Nephron (organoid): ENCODE results near the gene PPM1H.

ENCODE experiments used
- H3K27ac Mint-ChIP-seq, 3 experiments: 2 replicates each; pipeline ENCODE4 v1.8.0; 2020; ENCODE audit warnings: mixed read lengths in 3 of 3, mild to moderate bottlenecking in 2 of 3, moderate library complexity in 1 of 3
- H3K27me3 Mint-ChIP-seq: 2 replicates; pipeline ENCODE4 v1.8.0; 2021; ENCODE audit warnings: low read depth, mild to moderate bottlenecking, moderate library complexity, mixed read lengths
- H3K36me3 Mint-ChIP-seq: 2 replicates; pipeline ENCODE4 v1.8.0; 2020; ENCODE audit warnings: low read depth, mixed read lengths
- H3K4me1 Mint-ChIP-seq: 2 replicates; pipeline ENCODE4 v1.8.0; 2020; ENCODE audit warnings: mixed read lengths
- H3K4me3 Mint-ChIP-seq, 3 experiments: 2 replicates each; pipeline ENCODE4 v1.8.0; 2020; ENCODE audit warnings: mild to moderate bottlenecking in 3 of 3, mixed read lengths in 3 of 3, moderate library complexity in 2 of 3
- H3K9me3 Mint-ChIP-seq: 2 replicates; pipeline ENCODE4 v1.8.0; 2020; ENCODE audit warnings: mixed read lengths
- CTCF ChIP-seq, 3 experiments: fragments of 200-600 bp; sonication (generic); IDR thresholded peaks; one replicate each; pipeline ENCODE4 v1.5.0; 2021; ENCODE audit warnings: antibody characterized with exemption in 3 of 3; ENCODE audit not compliant: unreplicated experiment in 3 of 3

The PPM1H gene

DNA sequence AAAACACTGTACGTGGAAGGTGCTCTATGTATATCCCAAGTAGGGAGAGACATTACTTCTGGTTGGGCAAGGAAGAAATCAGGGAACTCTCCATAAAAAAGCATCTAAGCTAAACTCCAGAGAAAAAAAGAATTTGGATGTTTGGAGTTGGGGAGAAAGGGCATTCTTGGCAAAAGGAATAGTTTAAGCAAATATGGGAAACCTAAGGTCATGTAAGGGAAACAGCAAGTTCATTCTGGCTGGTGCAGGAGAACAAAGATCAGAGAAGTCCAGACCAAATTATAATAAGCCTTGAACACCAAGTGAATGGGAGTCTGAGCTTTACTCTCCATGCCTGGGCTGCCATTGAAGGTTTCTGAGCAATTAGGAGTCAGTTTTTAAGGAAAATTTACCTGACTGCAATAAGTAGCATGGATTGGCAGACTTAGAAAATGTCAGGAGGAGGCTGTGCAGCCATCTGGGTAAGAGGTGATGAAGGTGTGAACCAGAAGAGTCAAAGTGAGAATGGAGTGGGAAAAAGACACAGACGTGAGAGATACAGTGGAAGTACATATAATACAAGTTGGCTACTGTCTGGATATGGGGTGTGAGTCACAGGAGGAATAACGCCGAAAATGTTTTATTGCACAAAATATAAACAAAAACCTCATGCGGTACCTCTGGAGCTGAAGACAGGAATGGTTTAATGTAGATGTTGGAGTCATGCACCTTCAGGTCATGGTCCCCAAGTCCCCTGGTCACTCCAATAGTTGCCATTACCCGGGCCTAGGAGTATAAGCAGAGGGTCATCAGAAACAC, 245.7 kb downstream of the PPM1H start:
- Mint-ChIP-seq H3K36me3 (peaks cover 33% of the 10 kb centered on the region), H3K27ac (no peak overlapping the region), H3K4me1 (peaks cover 40% of the 10 kb centered on the region), H3K4me3 (no peak overlapping the region), H3K27me3 (peaks cover 5% of the 10 kb centered on the region), H3K9me3 (no peaks in the 10 kb centered on the region)
- TF ChIP-seq CTCF (IDR thresholded peaks at IDR 0.05; ENCODE audit: unreplicated experiment in 3 of 3): no peak

DNA sequence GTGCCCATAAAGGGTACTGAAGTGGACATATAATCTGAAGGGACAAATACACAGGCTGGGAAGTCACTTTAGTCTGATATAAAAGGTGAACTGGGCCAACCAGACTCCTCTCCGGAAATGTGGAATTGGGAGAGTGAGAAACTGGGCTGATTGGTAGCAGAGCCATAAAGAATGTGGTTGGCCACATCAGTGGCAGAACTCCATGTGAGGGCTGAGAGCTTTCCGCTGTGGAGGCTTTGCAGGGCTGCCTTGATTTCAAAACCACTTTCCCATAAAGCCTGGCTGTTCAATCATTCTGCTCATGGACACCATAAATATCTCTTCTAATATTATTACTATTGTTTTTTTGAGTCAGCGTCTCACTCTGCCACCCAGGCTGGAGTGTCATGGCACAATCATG, 248.0 kb downstream of the PPM1H start:
- H3K9me3 Mint-ChIP-seq: no peaks in the 10 kb centered on the region
- peaks cover 5% of the 10 kb centered on the region for H3K27me3 Mint-ChIP-seq
- TF ChIP-seq CTCF (IDR thresholded peaks at IDR 0.05; ENCODE audit: unreplicated experiment in 3 of 3): no peak
- peaks cover 22% of the 10 kb centered on the region for H3K36me3 Mint-ChIP-seq
- peaks cover 33% of the 10 kb centered on the region for H3K4me1 Mint-ChIP-seq
- H3K27ac Mint-ChIP-seq: peak overlapping the region in 1 of 3 experiments; percentile 75
- H3K4me3 Mint-ChIP-seq: no peak overlapping the region

- peak overlapping the region; percentile 76 to 99 (median 98) for H3K27ac Mint-ChIP-seq
- no peaks in the 10 kb centered on the region for H3K9me3 Mint-ChIP-seq
- H3K4me1 Mint-ChIP-seq: peaks cover 38% of the 10 kb centered on the region
- no peaks in the 10 kb centered on the region for H3K27me3 Mint-ChIP-seq
- H3K36me3 Mint-ChIP-seq: peaks cover 11% of the 10 kb centered on the region
- H3K4me3 Mint-ChIP-seq: no peak overlapping the region
- TF ChIP-seq CTCF (IDR thresholded peaks at IDR 0.05; ENCODE audit: unreplicated experiment in 3 of 3): no peak
Observed at GRCh38 chr12:62684570-62685295, 250.2 kb downstream of the PPM1H start.

GRCh38 chr12:62683776-62684569, 251.0 kb downstream of the PPM1H start:
- no peaks in the 10 kb centered on the region for H3K9me3 Mint-ChIP-seq
- TF ChIP-seq CTCF (IDR thresholded peaks at IDR 0.05; ENCODE audit: unreplicated experiment in 3 of 3): no peak
- peaks cover 5% of the 10 kb centered on the region for H3K36me3 Mint-ChIP-seq
- H3K4me1 Mint-ChIP-seq: peaks cover 38% of the 10 kb centered on the region
- H3K27ac Mint-ChIP-seq: peak overlapping the region; percentile 76 to 99 (median 98)
- no peaks in the 10 kb centered on the region for H3K27me3 Mint-ChIP-seq
- H3K4me3 Mint-ChIP-seq: peak overlapping the region in 1 of 3 experiments; percentile 31

DNA sequence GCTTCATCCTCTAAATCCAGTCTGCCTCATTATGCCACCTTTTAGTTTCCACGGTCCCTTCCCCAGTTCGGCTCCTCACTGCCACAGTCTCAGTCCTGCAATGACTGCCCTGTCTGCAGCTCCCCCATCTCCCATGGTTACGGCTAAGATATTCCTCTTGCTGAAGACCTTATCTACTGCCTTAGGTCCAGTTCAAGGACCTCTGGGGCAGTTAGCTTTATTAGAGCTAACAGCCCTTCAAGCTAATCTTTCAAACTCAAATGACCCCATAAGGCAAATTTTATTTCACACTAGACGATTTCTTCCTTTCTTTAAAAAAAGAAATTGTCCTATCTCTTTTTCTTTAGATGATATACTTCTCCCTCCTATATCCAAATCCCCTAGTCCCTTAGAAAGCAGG, 253.6 kb downstream of the PPM1H start:
- Mint-ChIP-seq H3K27ac (peak overlapping the region in 2 of 3 experiments; percentile 6 to 99), H3K4me3 (no peak overlapping the region), H3K9me3 (no peaks in the 10 kb centered on the region), H3K4me1 (peaks cover 36% of the 10 kb centered on the region), H3K27me3 (no peaks in the 10 kb centered on the region), H3K36me3 (peaks cover 3% of the 10 kb centered on the region)
- TF ChIP-seq CTCF (IDR thresholded peaks at IDR 0.05; ENCODE audit: unreplicated experiment in 3 of 3): no peak
